NCI-H2107 treated with DMSO at 0.1 percent for 48 hours (cell line): Measurements from ENCODE around the gene SP6.
A peak's percentile ranks its signal among the peaks of the same experiment; 100 is the strongest.

Experiments
- DNase-seq: peaks from one replicate; lab custom pipeline; 2025; ENCODE audit not compliant: unreplicated experiment; lab: John Stamatoyannopoulos, UW

The SP6 gene

GRCh38 chr17:47857551-47858455, 6.8 kb upstream of the SP6 start:
- DNase-seq = no peak

- DNase-seq = no peak
Measured at GRCh38 chr17:47856830-47857229, 5.9 kb upstream of the SP6 start.

- no peak for DNase-seq
Measured at GRCh38 chr17:47855737-47856136, 4.8 kb upstream of the SP6 start.

DNA sequence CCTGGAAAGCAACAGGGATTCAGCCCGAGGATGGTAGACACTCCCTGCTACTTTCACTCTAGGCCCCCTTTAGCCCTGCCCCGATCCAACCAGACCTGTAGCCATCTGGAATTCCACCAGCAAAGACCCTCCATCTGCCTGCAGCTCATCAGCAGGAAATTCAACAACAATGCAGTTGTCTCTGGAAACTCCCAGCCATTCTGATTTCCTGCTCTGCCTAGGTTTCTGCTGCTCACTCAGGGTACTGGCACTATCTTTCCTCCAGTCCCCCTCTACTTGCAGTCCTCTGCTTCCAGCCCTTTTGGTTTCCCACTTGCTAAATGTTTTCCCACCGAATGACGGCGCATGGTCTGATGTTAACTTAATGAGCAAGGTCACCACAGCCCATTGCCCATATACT, 2.7 kb upstream of the SP6 start:
- DNase-seq = no peak

GRCh38 chr17:47852113-47852949, 1.4 kb upstream of the SP6 start:
- no peak for DNase-seq

- DNase-seq = no peak
Measured at GRCh38 chr17:47851764-47852112, 775 bp upstream of the SP6 start.

DNA sequence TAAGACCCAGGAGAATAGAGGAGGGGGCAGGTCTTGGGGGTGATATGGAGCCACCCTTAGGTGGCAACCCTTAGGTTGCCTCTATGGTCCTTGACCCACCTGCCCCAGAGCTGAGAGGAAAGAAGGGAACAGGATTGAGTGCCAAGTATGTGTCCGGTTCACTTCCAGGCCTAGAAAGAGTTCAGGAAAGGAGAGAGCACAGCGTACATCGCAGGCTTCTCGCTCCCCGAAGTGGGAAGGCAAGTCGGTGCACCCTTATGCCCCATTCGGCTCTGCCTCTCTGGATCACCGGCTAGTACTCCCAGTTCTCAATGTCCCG, 631 bp downstream of the SP6 start:
- no peak for DNase-seq

GRCh38 chr17:47848198-47848513, 2.8 kb downstream of the SP6 start:
- DNase-seq = no peak

DNA sequence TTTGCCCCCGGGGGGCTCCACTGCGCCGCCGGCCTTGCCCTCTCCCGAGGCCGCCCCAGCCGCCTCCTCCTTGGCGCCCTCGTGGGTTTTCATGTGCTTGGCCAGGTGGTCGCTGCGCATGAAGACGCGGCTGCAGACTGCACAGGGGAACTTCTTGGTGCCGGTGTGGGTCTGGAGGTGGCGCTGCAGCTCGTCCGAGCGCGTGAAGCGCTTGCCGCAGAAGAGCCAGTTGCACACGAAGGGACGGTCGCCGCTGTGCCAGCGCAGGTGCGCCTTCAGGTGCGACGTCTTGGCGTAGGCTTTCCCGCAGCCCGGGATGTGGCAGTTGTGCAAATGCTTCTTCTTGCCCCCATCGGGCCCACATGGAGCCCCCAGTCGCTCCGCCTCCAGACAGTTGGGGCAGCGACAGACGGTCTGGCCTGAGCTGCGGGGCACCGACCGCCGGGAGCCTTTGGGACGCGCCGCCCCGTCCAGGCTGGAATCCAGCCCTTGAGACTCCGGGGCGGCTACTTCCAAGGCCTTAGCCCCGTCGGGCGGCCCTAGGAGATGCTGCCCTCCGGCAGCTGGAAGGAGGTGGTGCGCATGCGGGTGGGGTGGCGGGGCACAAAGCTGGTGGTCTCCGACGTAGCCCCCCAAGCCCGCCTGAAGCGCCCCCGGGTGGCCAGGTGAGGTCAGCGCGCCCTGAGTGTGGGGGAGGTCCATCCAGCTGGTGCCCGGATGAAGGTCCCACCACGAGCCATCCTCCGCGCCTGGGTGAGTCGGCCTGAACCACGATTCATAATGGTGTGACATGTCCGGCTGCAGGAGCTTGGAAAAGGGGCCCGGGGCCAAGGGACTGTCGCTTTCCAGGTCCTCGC, 3.4 kb downstream of the SP6 start:
- DNase-seq = no peak

DNA sequence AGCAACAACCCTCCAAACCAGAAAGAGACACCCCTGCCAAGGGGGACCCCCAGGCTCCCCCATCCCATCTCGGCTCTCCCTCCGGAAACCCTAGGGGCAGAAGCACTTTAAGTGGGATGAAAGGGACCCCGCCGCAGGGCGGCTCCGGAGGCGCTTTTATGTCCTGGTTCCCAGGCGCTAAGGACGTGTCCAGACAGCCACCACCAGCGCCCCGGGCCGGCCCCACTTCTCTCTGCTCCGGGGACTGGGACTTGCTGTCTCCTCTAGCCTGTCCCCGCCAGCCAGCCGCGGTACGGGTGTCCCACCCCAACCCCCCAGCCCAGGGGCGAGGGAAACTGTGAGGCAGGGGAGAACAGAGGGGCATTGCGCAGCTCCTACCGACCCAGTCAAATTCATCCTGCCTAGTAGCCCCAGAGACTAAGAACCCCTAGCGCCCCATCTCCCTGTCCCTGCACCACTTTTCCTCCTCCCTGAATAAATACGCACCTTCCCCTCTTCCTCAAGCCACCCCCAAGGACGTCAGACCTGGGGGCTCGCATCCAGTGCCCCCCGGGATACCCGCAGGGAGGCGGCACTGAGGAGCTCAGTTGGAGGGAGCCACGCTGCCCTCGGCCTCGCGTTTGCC, 4.1 kb downstream of the SP6 start:
- DNase-seq = no peak

GRCh38 chr17:47845716-47846075, 5.3 kb downstream of the SP6 start:
- DNase-seq = no peak

DNA sequence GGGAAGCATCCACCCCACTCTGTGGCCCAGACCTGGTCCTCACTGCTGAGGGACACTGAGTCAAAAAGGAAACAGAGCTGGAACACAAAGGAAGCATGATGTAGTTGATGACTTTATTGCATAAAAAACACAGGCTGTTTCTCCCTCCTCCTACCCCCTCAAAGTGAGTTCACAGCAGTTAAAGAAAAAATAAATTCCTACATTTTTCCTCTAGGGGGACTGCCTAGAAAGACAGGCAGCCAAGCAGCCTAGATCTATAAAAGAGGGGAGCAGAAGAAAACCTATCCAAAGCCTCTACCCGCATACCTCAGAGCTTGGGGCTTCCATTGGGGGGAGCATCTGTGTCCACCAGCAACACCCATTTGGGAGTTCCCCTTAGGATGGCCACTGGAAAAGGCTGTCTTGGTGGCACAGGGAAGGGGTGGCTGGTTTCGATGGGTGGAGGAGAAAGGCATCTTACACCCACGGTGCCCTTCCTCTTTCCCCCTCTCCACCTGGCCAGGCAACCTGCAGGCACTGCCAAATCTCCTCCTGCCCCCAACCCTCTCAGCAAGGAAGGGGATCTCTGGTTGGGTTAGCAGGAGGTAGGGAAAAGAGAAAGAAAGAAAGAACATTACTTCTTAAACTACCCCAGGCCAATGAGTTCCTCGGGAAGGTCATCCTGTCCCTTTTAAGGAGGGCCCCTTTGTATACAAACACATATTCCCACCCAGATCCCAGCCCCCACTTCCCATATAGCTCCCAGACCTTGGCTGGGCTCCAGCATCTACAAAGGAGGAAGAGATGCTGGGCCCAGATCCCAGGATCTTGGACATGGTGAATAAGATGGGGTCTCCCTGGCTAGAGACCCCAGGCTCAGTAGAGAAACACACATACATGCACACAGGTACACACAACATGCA, 5.9 kb downstream of the SP6 start:
- no peak for DNase-seq

- no peak for DNase-seq
Measured at GRCh38 chr17:47844227-47844626, 6.7 kb downstream of the SP6 start.

GRCh38 chr17:47843391-47843730, 7.6 kb downstream of the SP6 start:
- no peak for DNase-seq

DNA sequence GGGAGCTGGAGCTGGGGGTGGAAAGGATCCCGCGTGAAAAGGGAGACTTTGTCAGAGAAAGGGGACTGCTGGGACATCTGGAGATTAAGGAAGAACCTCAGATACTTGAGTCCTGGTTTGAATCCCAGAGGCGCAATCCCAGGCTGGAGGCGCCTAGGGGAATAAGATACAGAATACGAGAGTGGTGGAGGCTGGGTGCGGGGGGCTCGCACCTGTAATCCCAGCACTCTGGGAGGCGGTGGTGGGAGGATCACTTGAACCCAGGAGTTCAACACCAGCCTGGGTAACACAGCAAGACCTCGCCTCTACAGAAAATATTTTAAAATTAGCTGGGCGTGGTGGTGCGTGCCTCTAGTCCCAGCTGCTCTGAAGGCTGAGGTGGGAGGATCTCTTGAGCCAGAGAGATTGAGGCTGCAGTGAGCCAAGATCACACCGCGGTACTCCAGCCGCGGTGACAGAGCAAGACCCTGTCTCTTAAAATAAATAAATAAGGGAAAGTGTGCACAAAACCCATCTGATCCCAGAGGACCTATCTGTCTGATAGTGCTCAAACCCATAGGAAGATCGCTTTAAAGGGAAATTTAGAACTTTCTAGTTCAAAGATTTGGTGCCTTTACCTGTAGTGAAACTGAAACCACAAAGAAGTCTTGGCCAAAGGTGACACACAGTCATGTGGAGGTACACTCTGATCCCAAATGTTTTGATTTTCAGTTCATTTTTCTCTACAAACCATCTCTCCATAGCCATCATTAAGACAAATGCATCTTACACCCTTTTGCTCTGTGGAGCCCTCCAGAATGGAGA, 9.3 kb downstream of the SP6 start:
- no peak for DNase-seq

DNA sequence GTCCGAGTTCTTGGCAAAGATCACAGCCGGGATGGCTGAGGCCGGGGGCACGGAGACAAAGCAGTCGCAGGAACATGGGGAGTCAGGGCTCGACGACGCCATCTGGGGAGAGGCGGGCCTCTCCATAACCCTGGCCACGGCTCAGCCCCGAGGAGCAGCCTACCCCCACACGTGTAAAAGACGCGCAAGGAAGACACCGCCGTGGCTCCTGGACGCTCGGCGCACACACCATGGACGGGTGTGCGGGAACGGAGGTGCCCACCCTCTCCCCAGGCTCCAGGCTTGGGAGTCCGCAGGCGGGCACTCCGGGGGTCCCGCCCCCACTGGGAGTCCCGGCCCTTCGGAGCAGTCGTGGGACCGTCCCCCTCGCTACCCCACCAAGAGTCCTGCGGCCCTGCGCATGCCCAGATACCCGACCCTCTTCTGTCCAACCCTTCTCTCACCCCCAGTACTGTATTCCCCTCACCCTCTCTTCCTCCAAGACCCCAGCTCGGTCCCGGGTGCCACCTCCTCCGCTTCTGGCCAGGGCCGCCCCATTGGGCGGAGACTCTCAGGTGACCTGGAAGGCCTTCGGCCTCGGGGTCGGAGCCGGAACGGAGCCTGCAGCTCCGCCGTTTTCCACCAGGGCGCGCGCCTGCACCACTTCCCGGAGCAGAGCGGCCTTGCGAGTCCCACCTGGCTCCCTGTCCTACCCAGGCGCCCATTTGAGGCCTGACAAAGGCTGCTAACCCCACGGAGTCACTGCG, 10.0 kb downstream of the SP6 start, which contains the start of gene SCRN2:
SCRN2 (minus strand) TSS at position 532 of the 746 bp plus-strand sequence; CDS start at position 102, 430 bp downstream.
- DNase-seq = peak; percentile 39

GRCh38 chr17:47840001-47840741, 10.8 kb downstream of the SP6 start:
- no peak for DNase-seq

DNA sequence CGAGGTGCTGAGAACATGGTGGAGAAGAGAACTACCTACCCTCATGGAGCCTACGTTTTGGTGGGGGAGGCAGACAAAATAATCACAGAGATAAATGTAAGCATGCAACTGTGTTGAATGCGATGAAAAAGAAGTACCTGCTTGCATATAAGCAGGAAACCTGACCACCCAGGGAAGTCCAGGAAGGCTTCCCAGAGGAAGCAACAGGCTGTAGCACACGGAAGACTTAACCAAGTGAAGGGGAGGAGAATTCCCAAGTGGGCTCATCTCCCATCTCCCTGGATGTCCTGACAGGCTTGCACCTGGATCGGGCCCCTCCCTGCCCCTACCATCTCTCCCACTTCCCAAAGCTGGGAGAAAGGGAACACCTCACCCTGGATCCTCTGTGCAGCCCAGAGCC, 11.9 kb downstream of the SP6 start:
- no peak for DNase-seq
